DND-41 (cell line): Measurements from ENCODE around the gene TASOR2.

Experiments
- CTCF ChIP-seq: IDR thresholded peaks from 2 replicates; pipeline ENCODE4 v1.5.1; 2012; ENCODE audit warnings: borderline replicate concordance, low read length, moderate library complexity, mild to moderate bottlenecking; ENCODE audit not compliant: poor library complexity, severe bottlenecking; ENCODE audit errors: extremely low read depth
- EZH2 ChIP-seq: IDR thresholded peaks from 3 replicates; pipeline ENCODE4 v1.6.1; 2012; ENCODE audit warnings: borderline replicate concordance, low read depth, mild to moderate bottlenecking, moderate library complexity, low read length, inconsistent platforms; ENCODE audit not compliant: severe bottlenecking

DNA sequence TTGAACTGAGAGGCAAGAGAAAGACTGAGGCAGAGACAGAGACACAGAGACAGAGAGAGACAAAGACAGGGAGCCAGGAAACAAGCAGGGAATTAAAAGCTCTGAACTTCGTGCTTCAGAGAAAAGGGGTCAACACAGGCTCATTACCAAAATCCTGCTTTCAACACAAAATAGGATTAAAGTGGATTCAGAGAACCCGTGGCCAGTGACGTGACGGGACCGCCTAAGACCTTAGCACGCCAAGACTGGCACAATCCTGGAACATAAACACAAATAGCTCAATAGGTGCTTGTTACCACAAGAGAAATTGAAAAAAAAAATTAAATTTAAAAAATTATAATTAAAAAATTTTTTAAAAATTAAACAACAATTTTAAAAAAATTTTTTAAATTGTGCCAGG, 39.7 kb upstream of the TASOR2 start:
- TF ChIP-seq CTCF (no peak), EZH2 (no peak)
